ENCODE data around the gene GREM2. TPM values are rescaled to one million over a fixed set of nuclear protein-coding genes. Genes with fewer than 3 reads are reported as not detected.

GREM2 gene
- polyA plus RNA-seq, 1 donor from 2014 or later, result 0.85 TPM

DNA sequence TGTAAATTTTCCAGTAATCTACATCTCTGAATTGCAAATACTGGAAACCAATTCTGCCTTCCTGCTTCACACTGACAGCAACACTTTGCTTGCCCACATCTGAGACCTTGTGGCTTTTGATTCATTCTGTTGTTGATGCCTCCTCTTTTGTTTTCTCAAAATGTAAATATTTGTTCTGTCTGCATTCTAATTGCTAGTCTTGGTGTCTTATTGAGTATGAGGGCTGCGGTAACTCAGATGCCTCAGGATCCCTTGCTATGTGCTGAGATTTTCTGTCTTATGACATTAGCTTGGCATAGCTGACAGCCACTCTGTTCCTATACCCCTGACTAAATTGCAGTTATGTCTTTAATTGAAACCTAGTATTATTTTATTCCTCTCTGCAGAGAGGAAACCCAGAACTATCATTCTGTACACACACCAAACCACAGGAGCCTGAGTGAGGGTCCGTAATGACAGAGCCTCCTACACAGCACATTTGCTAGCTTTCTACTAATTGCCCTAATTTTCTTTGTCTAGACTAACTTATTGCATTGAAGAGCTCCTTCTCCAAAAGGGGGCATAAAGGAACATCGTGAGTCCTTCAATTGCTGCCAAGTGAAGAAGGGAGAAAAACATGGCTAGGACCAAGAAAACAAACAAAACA is 72.1 kb downstream of the GREM2 start:
- H4K20me1 ChIP-seq (ENCODE audit: insufficient read depth), result no peaks in the 10 kb centered on the region
- TF ChIP-seq POLR2AphosphoS5 (IDR thresholded peaks at IDR 0.05) (no peak), SMC3 (conservative IDR thresholded peaks at IDR 0.05; ENCODE audit: poor library complexity) (no peak), REST (IDR thresholded peaks at IDR 0.05; ENCODE audit: borderline replicate concordance) (no peak), RAD21 (conservative IDR thresholded peaks at IDR 0.05) (no peak), TAF1 (IDR thresholded peaks at IDR 0.05; ENCODE audit: low read depth) (no peak), CTCF (IDR thresholded peaks at IDR 0.05; ENCODE audit: poor library complexity, severe bottlenecking) (no peak), EP300 (conservative IDR thresholded peaks at IDR 0.05; ENCODE audit: poor library complexity, severe bottlenecking) (no peak), MXI1 (conservative IDR thresholded peaks at IDR 0.05; ENCODE audit: poor library complexity, severe bottlenecking) (no peak), EZH2 (IDR thresholded peaks at IDR 0.05; ENCODE audit: borderline replicate concordance, insufficient read depth, low read length, poor library complexity, severe bottlenecking) (no peak)
- H3K36me3 ChIP-seq (ENCODE audit: insufficient read depth, low read length), result no peaks in the 10 kb centered on the region
- H3F3A ChIP-seq (ENCODE audit: insufficient read depth, low read length, poor library complexity, severe bottlenecking), result no peaks in the 10 kb centered on the region
- H3K9ac ChIP-seq (ENCODE audit: low read length), result no peak overlapping the region
- H3K4me3 ChIP-seq (ENCODE audit: low read length), result no peak overlapping the region
- no peaks in the 10 kb centered on the region for H3K27me3 ChIP-seq (ENCODE audit: insufficient read depth, low read depth, low read length)
- H3K27ac ChIP-seq (ENCODE audit: low read length), result no peak overlapping the region
- no peak overlapping the region for H2AFZ ChIP-seq (ENCODE audit: low read depth, low read length)
- no peaks in the 10 kb centered on the region for H3K79me2 ChIP-seq (replicated peaks; ENCODE audit: insufficient read depth, low read length)
- no peaks in the 10 kb centered on the region for H3K9me2 ChIP-seq (ENCODE audit: insufficient read depth, low read length)
- H3K4me2 ChIP-seq (ENCODE audit: low read length), result no peak overlapping the region
- H3K9me3 ChIP-seq (ENCODE audit: low read length), result no peaks in the 10 kb centered on the region

GRCh38 chr1:240538776-240539430 is 73.1 kb downstream of the GREM2 start:
- H3K4me3 ChIP-seq (ENCODE audit: low read length), result no peak overlapping the region
- no peaks in the 10 kb centered on the region for H3K36me3 ChIP-seq (ENCODE audit: insufficient read depth, low read length)
- no peaks in the 10 kb centered on the region for H3K9me2 ChIP-seq (ENCODE audit: insufficient read depth, low read length)
- H3F3A ChIP-seq (ENCODE audit: insufficient read depth, low read length, poor library complexity, severe bottlenecking), result no peaks in the 10 kb centered on the region
- no peaks in the 10 kb centered on the region for H3K27me3 ChIP-seq (ENCODE audit: insufficient read depth, low read depth, low read length)
- H4K20me1 ChIP-seq (ENCODE audit: insufficient read depth), result no peaks in the 10 kb centered on the region
- no peaks in the 10 kb centered on the region for H3K79me2 ChIP-seq (replicated peaks; ENCODE audit: insufficient read depth, low read length)
- H3K9me3 ChIP-seq (ENCODE audit: low read length), result no peaks in the 10 kb centered on the region
- H2AFZ ChIP-seq (ENCODE audit: low read depth, low read length), result no peak overlapping the region
- TF ChIP-seq MXI1 (conservative IDR thresholded peaks at IDR 0.05; ENCODE audit: poor library complexity, severe bottlenecking) (no peak), SMC3 (conservative IDR thresholded peaks at IDR 0.05; ENCODE audit: poor library complexity) (no peak), TAF1 (IDR thresholded peaks at IDR 0.05; ENCODE audit: low read depth) (no peak), REST (IDR thresholded peaks at IDR 0.05; ENCODE audit: borderline replicate concordance) (no peak), EZH2 (IDR thresholded peaks at IDR 0.05; ENCODE audit: borderline replicate concordance, insufficient read depth, low read length, poor library complexity, severe bottlenecking) (no peak), POLR2AphosphoS5 (IDR thresholded peaks at IDR 0.05) (no peak), RAD21 (conservative IDR thresholded peaks at IDR 0.05) (no peak), CTCF (IDR thresholded peaks at IDR 0.05; ENCODE audit: poor library complexity, severe bottlenecking) (no peak), EP300 (conservative IDR thresholded peaks at IDR 0.05; ENCODE audit: poor library complexity, severe bottlenecking) (no peak)
- H3K9ac ChIP-seq (ENCODE audit: low read length), result no peak overlapping the region
- H3K27ac ChIP-seq (ENCODE audit: low read length), result no peak overlapping the region
- no peak overlapping the region for H3K4me2 ChIP-seq (ENCODE audit: low read length)
